HG03469 (cell line): ENCODE data around the gene HIVEP3.

Experiments
- ATAC-seq: cut with Tn5 transposase; IDR thresholded peaks from one replicate; pipeline ENCODE4 v1.9.1; 2021; ENCODE audit warnings: mild to moderate bottlenecking, moderate library complexity, moderate number of reproducible peaks; ENCODE audit not compliant: unreplicated experiment

The HIVEP3 gene

GRCh38 chr1:41660570-41661427 is 257.9 kb downstream of the HIVEP3 start:
- ATAC-seq, result no peak

GRCh38 chr1:41659903-41660302 is 258.8 kb downstream of the HIVEP3 start:
- ATAC-seq, result no peak

GRCh38 chr1:41659159-41659495 is 259.6 kb downstream of the HIVEP3 start:
- ATAC-seq, result no peak

DNA sequence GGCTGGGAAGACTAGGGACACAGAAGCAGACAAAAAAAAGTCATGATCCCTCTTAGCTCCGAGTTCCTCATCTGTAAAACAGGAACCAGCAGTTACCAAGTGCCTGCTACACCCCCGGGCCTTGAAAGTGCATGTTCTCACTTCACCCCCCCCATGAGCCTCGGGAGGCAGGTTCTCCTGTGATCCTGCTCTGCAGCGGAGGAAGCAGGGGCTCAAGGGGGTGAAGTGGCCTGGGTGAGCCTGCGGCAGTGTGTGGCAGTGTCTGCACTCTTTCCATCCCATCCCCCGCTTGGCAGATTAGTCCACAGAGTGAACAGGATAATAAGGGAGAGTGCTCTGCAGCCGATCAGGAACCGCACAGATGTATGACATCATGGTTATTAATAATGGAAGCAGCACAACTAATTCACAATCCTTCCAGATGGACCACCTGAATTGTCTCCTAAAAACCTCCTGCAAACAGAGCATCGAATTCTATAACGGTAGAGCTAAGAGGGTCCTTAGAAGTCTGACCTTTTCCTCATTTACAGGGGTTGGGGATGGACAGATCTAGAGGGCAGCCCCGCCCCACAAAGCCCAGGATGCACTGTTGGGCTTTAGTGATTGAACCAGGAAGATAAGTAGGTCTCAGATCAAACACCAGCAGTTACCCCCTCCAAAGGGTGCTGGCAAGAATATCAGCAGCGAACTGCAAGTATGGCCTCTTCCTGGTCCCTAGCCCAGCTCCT is 260.1 kb downstream of the HIVEP3 start:
- ATAC-seq, result no peak

DNA sequence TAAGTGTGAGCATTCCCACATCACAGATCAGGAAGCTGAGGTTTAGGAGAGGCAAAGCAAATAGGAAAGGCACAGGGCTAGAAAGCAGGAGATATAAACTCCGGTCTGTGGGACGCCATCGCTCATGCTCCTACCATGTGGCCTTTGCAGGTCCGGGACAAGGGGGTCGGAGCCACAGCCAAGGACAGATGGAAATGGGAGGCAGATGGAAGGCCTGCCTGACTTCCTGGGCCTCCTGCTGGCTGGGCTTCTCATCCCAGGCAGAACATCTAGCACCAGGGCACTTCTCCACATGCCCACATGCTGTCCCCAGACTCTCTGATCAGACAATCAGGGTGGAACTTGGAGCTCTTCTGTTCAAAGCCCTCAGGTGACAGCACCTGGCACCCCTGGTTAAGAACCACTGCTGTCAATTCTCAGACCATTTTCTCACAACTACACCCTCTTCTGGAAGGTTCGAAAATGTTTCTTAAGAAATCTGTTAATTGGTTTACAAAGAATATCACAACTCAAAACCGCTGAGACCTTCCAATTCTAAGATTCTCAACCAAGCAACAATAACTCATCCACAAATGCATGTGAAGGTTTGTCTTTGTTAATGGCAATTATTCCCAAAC is 260.9 kb downstream of the HIVEP3 start:
- no peak for ATAC-seq

GRCh38 chr1:41656825-41657500 is 261.8 kb downstream of the HIVEP3 start:
- ATAC-seq, result no peak

DNA sequence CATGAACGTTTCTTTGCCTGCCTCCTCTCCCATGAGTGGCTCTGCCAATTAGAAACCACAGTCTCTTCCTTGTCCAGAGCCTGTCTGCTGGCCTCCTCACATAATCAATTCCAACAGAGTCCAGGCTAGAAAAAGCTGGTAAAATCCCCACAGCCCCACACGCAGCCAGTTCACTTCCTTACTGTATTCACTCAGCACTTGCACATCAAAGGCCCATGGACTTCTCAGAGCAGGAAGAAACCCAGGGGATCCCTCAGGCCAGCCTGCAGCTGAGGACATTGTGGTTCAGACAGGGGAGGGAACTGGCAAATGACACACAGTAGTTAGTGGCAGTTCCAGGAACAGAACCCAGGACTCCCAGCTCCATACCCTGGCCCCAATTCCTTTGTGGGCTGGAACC is 262.7 kb downstream of the HIVEP3 start:
- no peak for ATAC-seq

GRCh38 chr1:41655632-41656031 is 263.1 kb downstream of the HIVEP3 start:
- ATAC-seq, result no peak

GRCh38 chr1:41653574-41653973 is 265.1 kb downstream of the HIVEP3 start:
- no peak for ATAC-seq

DNA sequence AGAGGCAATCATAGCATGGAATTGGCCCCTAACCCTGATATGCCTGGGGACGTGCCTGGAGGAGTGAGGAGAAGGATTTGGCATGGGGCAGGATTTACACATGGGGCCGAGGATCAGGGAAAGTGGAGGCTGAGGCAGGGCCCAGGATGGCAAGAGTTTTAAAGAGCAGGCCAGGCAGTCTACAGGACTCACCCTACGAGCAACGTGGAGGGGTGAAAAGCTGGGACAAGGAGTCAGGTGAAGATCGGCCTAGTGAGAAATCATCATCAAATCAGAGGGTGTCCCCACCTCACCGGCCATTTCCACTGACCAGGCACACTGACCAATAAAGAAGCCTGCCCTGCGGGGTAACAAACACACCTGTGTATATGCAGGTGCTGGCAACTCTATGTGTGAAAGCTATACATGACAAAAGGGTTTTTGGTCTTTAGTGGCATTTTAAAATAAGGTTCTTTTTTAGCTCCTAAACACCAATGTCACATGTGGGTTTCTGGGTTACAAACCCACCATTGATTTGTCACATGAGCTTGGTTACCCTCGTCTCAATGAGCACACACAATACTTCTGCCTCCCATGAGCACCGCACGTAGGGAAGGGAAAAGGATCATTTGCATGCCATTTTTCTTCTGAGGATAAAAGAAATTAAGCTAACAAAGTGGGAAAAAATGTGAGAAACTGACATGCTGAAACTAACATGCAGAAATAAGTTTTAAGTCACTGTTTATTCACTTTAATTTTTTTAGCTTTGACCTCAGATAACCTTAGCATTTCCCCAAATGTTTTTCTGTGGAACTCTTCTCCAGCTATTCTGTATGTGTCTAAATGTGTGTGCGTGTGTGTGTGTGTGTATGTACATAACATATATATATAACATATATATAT is 266.1 kb downstream of the HIVEP3 start:
- no peak for ATAC-seq

DNA sequence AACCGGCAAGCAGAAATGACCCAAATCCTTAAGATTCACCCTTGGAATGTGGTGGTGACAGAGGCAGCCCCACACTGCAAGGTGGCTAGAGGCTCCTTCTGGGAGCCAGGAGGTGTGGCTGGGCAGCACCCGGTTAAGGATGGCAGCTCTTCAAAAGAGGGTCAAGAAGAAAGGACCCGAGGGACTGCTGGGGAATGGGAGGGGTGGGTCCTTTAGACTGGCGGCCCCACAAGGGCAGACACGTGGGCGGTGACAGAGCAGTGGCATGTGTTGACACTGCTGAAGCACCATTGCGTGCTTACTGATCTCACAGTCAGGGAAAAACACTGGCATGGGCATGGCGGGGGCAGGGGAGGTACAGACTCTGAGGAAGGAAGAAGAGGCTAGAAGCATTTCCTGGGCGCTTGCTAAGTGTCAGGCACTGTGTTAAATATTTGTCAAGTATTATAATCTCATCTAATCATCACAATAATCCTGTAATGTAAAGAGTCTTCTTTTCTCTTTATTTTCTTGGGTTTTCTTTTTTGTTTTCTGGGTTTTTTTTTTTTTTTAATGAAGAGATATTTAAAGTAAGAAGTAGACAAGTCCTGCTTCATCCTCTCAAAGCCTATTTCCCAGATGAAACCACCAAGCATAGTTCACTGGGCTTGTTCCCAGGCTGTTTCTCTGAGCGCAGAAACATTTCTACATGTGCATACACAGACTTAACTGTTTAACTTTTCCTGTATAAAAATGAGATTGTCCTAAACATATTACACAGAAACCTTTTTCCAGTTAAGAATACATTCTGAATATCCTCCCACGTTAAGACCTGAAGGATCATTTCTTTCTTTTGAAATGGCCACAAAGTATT is 268.5 kb downstream of the HIVEP3 start:
- no peak for ATAC-seq

- ATAC-seq, result no peak
Observed at GRCh38 chr1:41649396-41650027, 269.2 kb downstream of the HIVEP3 start.

GRCh38 chr1:41648844-41649243 is 269.9 kb downstream of the HIVEP3 start:
- no peak for ATAC-seq

GRCh38 chr1:41648230-41648629 is 270.5 kb downstream of the HIVEP3 start:
- ATAC-seq, result no peak

DNA sequence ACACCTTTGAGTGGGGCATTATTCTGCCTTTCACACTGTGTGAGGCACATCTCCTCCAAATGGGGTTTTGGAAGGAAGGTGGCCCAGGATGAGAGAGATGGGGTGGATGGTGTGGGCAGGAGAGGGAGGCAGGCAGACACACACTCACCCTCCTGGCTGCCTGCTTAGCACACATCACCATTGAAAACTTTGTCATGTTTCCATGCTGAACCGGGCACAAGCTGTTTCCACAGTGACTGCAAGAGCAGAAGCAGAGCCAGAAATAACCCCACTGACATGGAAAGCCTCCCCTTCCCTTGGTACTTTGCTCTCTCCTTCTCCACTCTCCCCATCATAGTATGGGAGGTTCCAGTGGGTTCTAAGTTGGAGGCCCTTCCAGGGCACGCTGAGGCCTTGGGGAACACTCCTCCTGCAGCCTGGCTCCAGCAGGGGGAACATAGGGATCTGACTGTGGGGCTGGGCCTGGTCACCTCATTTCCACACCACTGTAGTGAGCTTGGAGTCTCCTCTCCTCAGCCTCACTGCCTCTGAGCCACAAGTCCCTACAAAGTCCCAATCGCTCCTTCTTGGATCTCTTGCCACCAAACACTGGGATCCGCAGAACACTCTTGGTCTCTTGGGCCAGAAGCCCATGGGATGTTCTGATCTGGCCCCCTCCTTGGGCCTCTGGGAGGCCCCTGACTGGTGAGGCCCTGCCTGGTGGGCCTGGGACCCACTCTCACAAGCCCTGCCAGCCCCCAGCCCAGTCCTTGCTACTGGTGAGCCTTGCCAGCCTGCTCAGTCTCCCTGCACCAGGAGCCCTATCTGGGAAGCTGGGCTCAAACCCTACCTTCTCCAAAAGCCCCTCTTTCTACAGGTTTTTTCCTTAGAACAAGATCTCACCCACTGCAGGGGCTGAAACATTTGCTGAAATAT is 271.2 kb downstream of the HIVEP3 start:
- no peak for ATAC-seq

DNA sequence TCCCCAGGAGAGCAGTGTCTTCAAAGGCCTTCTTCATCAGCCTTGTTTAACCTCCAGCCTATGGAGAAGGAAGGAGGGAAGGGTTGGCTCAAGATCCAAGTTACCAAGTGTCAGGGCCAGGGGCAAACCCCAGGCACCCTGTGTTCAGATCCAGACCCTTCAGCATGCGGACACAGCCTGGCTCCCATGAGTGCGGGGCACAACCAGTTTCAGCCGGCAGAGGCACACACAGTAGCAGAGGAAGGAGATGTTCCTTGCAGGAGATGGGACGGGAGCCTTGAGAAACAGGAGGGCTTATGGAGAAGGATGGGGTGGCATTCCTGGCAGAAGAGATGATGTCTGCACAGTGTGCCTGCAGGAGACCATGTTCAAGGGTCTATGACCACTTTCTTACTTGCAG is 272.5 kb downstream of the HIVEP3 start:
- no peak for ATAC-seq

DNA sequence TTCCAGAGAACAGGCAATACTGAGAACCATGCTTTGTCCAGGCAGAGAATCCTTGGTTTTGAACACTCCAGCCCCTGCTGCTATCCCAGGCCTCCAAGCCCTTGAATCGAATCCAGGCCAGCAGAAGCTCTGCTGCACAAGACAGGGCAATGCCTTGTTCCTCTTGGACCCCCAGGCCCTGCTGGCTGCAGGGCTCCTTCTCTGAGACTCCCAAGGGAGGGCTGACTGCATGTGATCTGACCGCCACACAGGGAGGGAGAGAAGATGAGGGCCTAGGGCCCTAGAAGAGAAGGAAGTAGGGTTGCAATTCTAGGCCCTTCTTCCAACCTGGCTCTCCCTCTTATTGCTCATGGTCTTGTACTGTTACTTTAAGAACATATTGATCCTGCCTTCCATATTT is 273.7 kb downstream of the HIVEP3 start:
- no peak for ATAC-seq
